GM19099 (cell line): ENCODE results near the gene ARMS2.

Experiments
- POLR2A ChIP-seq: IDR thresholded peaks from 3 replicates; pipeline ENCODE4 v1.6.1; 2011; ENCODE audit warnings: low read depth; ENCODE audit not compliant: insufficient read length; ENCODE audit errors: extremely low read depth

Gene ARMS2

DNA sequence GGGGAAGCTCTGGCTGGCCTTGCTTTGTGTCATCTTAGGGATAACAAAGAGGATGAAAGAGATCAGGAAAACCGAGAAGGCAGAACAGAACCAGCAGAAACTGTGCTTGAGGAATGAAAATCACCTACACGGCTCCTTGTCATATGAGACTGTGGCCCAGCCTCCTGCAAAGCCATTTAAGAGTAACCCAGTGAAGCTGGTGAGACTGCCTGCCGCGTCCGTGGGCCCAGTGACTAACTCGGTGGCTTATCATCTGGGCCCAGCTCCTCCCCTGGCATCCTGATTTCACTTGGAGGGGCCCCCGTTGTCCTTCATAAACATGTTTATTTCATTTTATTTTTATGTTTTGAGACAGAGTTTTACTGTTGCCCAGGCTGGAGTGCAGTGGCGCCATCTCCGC is 37.6 kb downstream of the ARMS2 start:
- TF ChIP-seq POLR2A, result no peak

DNA sequence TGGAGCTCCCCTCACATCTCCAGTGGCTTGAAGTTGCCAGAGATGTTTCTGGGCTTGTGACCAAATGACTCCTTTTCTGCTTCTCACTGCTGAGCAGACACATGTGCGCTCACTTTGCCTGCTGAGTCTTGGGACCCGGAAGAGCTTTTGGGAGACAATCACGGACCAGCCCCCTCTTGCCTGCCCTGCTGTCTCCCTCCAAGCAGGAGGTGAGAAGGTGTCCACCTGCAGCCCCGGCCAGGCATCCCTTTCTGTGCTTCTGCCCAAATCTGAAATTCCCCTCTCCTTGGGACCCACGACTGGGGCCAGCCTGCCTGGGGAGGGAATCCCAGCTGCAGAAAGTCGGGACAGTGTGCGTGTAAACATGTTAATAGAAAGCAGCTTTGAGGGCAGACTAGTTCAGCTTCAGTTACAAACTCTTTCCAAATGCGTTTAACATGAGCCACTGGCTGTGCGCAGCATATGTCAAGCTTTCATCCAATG is 38.6 kb downstream of the ARMS2 start:
- no peak for TF ChIP-seq POLR2A

DNA sequence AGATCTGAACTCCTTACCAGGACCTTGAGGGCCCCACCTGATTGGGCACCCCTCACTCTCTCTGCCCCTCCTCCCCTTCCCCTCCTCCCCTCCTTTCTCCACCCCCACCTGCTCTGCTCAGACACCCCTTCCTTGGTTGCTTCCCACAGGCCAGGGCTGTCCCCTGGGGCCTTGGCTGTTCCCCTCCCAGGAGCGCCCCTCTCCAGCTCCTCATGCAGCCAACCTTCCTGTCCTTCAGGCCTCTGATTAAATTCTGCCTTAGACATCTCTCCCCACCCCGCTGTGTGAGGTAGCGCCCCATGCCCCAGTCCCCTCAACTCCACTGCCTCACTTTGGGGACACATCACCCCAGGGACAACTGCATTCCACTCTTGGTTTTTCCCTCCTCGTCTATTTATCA is 39.3 kb downstream of the ARMS2 start:
- TF ChIP-seq POLR2A, result no peak

DNA sequence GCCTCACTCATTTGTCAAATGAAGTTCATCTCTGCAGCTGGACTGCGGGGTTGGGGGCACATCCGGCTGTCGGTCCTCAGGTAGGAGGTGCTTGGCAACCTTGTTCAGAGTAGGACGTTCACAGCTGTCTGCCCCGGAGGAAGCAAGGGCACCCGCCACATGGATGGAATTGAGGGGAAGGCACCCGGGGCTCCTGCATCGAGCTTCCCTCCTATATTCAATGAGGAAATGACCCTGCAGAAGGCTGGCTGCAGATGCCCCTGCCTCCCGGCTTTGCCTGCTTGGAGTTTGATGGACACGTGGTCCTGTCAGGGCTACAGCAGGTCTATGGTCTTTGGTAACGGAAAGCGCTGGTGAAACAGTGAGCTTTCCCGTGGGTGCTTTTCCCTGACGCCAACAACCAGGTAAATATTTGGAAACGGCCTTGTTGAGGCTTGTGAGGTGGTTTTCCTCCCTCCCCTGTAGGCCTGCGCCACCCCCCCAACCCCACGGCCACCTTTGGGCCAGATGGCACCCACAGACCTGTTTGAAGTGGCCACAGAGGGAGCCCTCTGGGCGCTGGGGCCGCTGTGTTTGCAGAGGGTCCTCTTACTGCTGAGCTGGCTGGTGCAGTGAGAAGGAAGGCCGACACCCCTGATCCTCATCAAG is 39.8 kb downstream of the ARMS2 start:
- no peak for TF ChIP-seq POLR2A

DNA sequence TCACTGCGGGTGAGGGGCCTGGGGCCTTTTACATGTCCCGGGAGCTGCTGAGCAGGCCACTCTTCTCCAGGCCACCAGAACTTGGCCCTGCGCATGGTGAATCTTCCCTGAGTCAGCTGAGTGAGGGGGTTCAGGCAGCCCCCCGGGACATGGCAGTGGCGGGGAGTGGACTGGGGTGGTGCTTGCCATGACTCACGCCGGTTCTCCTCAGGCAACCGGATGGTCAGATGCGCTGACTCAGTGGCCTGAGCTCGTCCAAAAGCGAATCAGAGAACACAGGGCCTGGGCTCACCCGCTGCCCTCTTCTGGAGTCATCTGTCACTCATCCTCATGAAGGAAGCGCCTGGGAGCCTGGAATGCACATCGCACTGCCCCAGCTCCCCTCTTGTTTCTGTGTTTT is 40.4 kb downstream of the ARMS2 start:
- TF ChIP-seq POLR2A, result no peak

- TF ChIP-seq POLR2A, result no peak
Measured at GRCh38 chr10:122495406-122496340, 41.2 kb downstream of the ARMS2 start.

- TF ChIP-seq POLR2A, result no peak
Measured at GRCh38 chr10:122497241-122497640, 42.8 kb downstream of the ARMS2 start.

DNA sequence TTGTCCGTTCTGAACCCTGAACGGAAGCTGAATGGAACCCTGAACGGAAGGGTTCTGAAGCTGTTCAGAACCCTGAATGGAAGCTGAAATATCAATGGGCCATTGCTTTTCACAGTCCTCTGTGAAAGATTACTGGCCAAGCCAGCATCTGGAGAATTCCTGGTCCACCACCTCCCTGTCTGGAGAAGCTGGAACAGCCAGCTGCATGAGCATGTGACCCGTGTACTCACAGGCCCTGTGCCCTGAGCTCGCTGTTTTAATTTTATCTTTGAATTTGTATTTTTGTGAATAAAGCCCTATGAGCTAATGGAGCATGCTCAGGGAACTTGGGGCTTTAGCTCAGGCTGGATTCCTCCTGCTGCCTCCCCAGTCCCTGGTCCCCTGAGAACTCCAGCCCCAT is 44.1 kb downstream of the ARMS2 start:
- TF ChIP-seq POLR2A, result no peak

GRCh38 chr10:122499012-122499411 is 44.6 kb downstream of the ARMS2 start:
- TF ChIP-seq POLR2A, result no peak

DNA sequence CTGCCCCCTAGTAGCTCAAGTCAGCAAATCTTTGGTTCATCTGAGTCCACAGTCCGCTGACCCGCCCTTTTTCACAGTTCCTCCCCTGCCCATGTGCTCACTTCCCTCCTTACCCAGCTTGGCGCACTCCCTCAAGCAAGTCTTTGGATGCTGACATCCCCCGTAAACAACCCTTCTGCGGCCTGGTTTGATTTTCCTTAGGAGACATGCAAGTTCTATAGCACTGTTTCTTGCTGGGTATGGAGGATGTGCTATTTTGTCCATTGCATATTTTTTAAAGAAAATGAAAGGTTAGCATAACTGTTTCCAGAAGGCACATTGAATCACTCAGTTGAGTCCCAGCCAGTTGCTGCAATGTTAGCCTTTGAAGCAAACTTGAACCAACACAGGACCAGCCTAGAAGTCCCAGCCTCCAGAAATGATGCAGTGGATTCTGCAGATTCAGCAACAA is 45.1 kb downstream of the ARMS2 start:
- TF ChIP-seq POLR2A, result no peak

- TF ChIP-seq POLR2A, result no peak
Measured at GRCh38 chr10:122500194-122500593, 45.7 kb downstream of the ARMS2 start.

DNA sequence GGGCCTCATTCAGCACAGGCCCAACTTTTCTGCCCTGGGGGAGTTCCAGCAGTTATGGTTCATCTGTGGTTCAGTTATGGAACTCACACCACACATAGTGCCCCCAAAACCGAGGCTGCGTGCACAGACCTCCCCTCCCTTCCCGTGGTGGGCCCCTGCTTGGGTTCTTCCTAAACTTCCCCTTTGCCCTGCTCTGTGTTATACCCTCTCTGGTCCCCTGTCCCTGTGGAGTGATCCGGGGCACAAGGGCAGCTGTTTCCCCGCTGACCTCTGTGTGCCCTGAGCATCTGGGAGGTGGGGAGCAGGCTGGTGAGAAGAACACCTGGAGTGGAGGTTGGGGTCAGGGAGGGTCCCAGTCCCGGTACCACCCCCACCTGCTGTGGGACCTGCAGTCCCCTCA is 46.3 kb downstream of the ARMS2 start:
- no peak for TF ChIP-seq POLR2A

GRCh38 chr10:122503012-122503411 is 48.6 kb downstream of the ARMS2 start:
- TF ChIP-seq POLR2A, result no peak

DNA sequence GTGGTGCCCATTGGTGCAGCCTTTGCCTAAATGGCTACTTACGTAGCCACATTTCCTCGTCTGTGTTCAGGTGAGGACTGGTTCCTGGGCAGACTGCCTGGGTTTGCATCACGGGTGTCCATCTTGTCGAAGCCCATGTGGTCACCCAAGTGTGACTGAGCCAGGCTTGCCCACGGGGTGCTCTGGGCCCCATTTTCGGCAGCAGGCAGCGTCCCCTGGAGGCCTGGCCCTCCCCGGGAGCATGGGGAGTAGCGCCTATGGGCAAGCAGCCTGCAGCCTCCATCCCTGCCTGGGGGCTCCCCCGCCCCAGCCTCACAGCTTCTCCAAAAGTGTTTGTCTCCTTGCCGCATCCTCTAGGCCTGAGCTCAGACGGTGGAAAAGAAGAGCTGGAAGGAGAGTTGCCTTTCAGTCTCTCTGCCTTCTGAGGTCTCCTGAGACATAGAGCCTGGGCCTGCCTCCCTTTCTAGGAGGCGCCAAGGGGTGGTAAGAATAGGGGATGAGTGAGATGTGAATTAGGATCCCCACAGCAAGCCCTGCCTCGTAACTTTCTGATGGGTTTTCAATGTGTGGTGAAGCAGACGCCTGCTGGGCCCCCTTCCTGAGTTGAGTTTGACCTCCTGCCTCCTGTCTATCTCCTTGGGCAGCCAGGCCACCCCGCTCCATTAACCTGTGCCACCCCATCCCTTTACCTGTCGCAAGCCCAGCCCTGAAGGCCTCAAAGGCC is 49.6 kb downstream of the ARMS2 start:
- no peak for TF ChIP-seq POLR2A

DNA sequence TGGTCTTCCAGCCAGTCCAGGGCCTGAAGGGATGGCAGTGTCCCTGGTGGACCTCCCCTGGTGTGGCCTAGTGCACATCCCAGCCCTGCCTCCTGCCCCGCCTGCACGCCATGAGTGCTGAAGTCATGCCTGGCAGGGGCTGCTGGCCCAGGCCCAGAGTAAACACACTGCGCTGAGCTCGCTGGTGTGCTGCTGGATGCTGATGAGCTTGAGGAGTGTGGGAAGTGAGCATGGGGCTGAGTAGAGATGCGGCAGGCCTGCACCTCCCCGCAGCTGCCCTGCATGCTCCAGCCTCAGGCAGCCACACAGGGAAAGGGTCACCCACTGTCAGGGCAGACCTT is 50.1 kb downstream of the ARMS2 start:
- TF ChIP-seq POLR2A, result no peak

- TF ChIP-seq POLR2A, result no peak
Measured at GRCh38 chr10:122505011-122505410, 50.6 kb downstream of the ARMS2 start.

DNA sequence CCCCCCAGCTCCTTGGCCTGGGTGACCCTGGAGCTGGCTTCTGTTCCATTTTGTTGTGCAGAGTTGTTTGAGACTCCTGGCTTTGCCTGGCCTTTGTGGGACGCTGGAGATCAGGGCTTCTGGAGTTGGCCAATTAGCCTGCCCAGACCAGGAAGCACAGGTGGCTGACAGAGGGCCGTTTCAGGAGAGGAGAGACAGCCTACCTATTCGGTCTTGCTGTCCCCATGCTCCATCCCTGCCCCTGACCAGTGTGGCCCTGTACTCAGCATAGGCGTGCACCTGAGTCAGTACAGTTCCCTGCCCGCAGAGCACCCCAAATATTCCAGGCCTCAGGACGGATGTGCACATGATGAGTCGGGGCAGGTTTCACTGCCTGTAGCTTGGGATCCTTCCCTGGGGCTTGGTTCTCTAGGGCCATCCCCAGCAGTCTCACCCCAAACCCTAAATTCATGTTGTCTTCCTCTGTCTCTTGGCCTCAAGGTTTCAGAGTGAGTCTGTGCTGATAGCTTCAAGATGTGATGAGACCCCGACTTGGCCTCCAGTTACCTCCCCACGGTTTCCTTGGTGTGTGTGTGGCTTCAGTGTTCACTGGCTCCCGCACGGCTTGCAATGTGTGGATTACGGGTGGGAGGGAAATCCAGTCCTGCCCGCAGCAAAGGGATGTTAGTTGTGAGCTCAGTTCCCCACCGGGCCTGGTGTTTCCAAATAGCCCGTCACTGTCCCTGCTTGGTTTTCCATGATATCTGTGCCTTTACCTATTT is 51.6 kb downstream of the ARMS2 start:
- TF ChIP-seq POLR2A, result no peak
